Gastroesophageal sphincter (tissue), 4 donors: Measurements from ENCODE around the gene CRTC3. TPM values are rescaled to one million over a fixed set of nuclear protein-coding genes. Genes with fewer than 3 reads are reported as not detected.

Source experiments
- ATAC-seq: fragments of 150-250 bp; one replicate; pipeline ENCODE4 v1.9.1; 2016; ENCODE audit warnings: mild to moderate bottlenecking, moderate library complexity
- H3K27ac ChIP-seq, 4 donors: fragments of 200-600 bp; sonication (generic) in 3 of 4; 1 replicate in 3 of 4; 2 replicates in 1 of 4; pipeline ENCODE4 v1.5.1; 2016 to 2019
- H3K27me3 ChIP-seq: fragments of 200-600 bp; sonication (generic); one replicate; pipeline ENCODE4 v1.5.1; 2019
- H3K36me3 ChIP-seq, 2 donors: fragments of 200-600 bp; sonication (generic); one replicate each; pipeline ENCODE4 v1.5.1; 2019; ENCODE audit warnings: control low read depth in 1 of 2
- H3K4me1 ChIP-seq, 3 donors: fragments of 200-600 bp; sonication (generic); 1 replicate in 2 of 3; 2 replicates in 1 of 3; pipeline ENCODE4 v1.5.1; 2016 to 2019; ENCODE audit warnings: control low read depth in 2 of 3
- H3K4me3 ChIP-seq, 2 donors: fragments of 200-600 bp; sonication (generic); one replicate each; pipeline ENCODE4 v1.5.1; 2019; ENCODE audit warnings: mild to moderate bottlenecking in 1 of 2, moderate library complexity in 1 of 2
- H3K9me3 ChIP-seq, 3 donors: fragments of 200-600 bp; sonication (generic); one replicate each; pipeline ENCODE4 v1.5.1; 2017 to 2019; ENCODE audit warnings: control low read depth in 2 of 3
- EP300 ChIP-seq: sonication (generic); formaldehyde crosslinking; IDR thresholded peaks from one replicate; pipeline ENCODE4 v1.6.1; 2017; ENCODE audit warnings: antibody characterized with exemption, mild to moderate bottlenecking
- POLR2A ChIP-seq, 2 donors: fragments of 450-650 bp; IDR thresholded peaks; one replicate each; pipeline ENCODE4 v1.6.1; 2017; ENCODE audit warnings: antibody characterized with exemption in 2 of 2, mild to moderate bottlenecking in 2 of 2, moderate library complexity in 1 of 2
- POLR2AphosphoS5 ChIP-seq: sonication (generic); formaldehyde crosslinking; IDR thresholded peaks from one replicate; pipeline ENCODE4 v1.6.1; 2017; ENCODE audit warnings: antibody characterized with exemption
- WGBS, 2 donors: methylation state at CpG; one replicate each; pipeline ENCODE4 v1.1.5; 2018; ENCODE audit warnings: low coverage in 1 of 2; 5-methylcytosine and 5-hydroxymethylcytosine counted together
- total RNA-seq, 4 donors: library from RNA; depleted of rRNA; stranded (reverse); fragments of >200 nt; gene quantifications; one replicate each; pipeline ENCODE4 v1.1.0, GENCODE V29; 2016
- TF ChIP-seq, protein P1 (sequence below), 4 experiments: fragments of 200-600 bp in 2 of 4; fragments of 450-650 bp in 2 of 4; sonication (generic) in 1 of 4; IDR thresholded peaks; one replicate each; pipeline ENCODE4 v1.5.1; 2017 to 2019; ENCODE audit warnings: antibody characterized with exemption in 4 of 4, mild to moderate bottlenecking in 2 of 4, moderate library complexity in 2 of 4

CRTC3 gene
- total RNA-seq, 4 donors from 2014 or later = 44.5 to 68.6 (median 65.6) TPM

DNA sequence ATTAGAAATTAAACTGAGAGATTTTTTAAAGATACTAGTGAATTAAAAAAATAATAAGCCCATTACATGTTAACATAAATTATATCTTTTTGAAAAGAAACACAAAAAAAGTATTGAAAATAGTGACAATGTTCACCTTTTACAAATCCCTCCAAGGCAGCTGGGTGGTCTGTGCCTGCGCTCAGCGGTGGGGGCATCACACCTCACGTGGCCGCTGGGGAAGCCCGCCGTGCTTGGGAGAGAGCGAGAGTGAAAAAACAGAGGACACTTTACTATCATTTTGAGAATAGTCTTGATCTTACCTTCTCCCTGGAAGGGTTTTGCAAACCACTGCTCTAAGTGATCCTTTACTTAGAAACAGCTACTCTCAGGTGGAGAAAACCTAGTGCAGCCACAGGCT, 76.9 kb downstream of the CRTC3 start:
- 94 to 97% methylated on average over 7 of the region's 7 CpGs for WGBS, 2 donors
- ATAC-seq = no peak
- no peaks in the 10 kb centered on the region for H3K9me3 ChIP-seq
- no peaks in the 10 kb centered on the region for H3K27me3 ChIP-seq
- peaks cover 4 to 46% (median 10%) of the 10 kb centered on the region in 3 donors for H3K4me1 ChIP-seq
- TF ChIP-seq POLR2A (IDR thresholded peaks at IDR 0.05) (no peak), EP300 (no peak), POLR2AphosphoS5 (no peak)
- TF ChIP-seq, protein P1, sequence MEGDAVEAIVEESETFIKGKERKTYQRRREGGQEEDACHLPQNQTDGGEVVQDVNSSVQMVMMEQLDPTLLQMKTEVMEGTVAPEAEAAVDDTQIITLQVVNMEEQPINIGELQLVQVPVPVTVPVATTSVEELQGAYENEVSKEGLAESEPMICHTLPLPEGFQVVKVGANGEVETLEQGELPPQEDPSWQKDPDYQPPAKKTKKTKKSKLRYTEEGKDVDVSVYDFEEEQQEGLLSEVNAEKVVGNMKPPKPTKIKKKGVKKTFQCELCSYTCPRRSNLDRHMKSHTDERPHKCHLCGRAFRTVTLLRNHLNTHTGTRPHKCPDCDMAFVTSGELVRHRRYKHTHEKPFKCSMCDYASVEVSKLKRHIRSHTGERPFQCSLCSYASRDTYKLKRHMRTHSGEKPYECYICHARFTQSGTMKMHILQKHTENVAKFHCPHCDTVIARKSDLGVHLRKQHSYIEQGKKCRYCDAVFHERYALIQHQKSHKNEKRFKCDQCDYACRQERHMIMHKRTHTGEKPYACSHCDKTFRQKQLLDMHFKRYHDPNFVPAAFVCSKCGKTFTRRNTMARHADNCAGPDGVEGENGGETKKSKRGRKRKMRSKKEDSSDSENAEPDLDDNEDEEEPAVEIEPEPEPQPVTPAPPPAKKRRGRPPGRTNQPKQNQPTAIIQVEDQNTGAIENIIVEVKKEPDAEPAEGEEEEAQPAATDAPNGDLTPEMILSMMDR (IDR thresholded peaks at IDR 0.05) = no peak
- peak overlapping the region in 2 of 4 donors; percentile 74 to 83 for H3K27ac ChIP-seq
- H3K4me3 ChIP-seq = no peak overlapping the region
- peaks cover 0 to 60% of the 10 kb centered on the region in 2 donors for H3K36me3 ChIP-seq

DNA sequence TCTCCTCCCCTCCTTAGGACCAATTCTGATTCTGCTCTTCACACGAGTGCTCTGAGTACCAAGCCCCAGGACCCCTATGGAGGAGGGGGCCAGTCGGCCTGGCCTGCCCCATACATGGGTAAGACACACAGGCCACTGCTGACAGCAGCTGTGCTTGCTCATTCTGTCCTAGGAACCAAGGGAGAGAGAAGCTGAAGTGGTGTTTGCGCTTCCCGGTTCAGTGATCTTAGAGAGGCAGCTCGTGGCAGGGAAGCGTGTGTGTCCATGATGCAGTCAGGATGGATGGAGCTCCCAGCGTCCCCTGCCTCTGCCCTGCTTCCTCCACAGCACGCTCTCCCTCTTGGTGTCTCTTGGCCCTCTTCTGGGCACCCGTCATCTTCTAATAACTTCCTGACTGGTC, 77.6 kb downstream of the CRTC3 start:
- WGBS, 2 donors = 52 to 59% methylated on average over 3 to 4 of the region's 9 CpGs
- Histone ChIP-seq H3K4me1 (peaks cover 4 to 47% (median 10%) of the 10 kb centered on the region in 3 donors), H3K36me3 (peaks cover 0 to 54% of the 10 kb centered on the region in 2 donors), H3K27me3 (no peaks in the 10 kb centered on the region), H3K27ac (peak overlapping the region in 3 of 4 donors; percentile 67 to 83 (median 74)), H3K9me3 (no peaks in the 10 kb centered on the region), H3K4me3 (no peak overlapping the region)
- TF ChIP-seq, protein P1 (IDR thresholded peaks at IDR 0.05) = no peak
- TF ChIP-seq POLR2A (IDR thresholded peaks at IDR 0.05) (no peak), EP300 (no peak), POLR2AphosphoS5 (no peak)
- no peak for ATAC-seq

DNA sequence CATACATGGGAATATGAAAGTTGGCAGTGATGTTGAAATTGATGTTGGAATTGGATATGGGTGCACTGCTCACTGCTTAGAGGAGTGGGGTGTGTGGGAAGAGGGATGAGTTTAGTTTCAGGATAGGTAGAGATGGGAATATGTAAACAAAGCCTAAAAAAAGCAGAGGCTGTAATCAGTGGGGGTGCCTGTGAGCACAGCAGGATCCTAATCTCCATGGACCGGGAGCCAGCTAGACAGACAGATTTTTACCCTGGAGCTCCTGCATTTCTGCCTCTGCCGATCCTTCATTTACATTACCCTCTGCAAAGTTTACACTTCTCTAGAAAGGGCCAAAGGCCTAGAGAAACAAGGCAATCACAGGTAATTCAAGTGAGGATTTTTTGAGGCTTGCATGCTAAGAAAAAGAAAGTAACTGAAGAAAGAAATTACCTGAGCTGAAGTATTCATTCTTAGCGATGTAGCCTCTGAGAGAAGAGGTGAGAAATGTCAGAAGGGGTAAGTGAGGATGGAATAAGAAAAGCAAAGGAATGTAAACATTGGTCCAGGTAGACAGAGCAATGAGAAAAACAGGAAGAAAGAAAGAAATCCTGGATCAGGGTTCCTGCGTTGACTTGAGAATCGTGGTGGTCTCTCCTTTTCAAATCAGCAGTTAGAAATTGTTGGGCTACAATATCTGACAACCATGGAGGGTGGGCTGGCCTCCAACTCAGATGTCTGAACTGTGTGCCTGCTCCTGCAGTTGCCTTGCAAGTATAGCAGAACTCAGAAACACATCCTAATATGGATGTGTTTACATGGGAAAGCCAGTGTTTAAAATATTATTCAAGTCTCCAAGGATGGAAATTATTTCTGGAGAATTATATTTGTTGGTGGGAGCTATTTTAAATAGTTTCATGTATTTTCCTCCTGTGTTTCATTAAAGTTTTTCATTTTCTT, 79.8 kb downstream of the CRTC3 start:
- WGBS, 2 donors = 19 to 20% methylated on average over 5 of the region's 5 CpGs
- H3K4me3 ChIP-seq = no peak overlapping the region
- H3K27ac ChIP-seq = peak overlapping the region; percentile 67 to 83 (median 78)
- TF ChIP-seq POLR2AphosphoS5 (no peak), POLR2A (IDR thresholded peaks at IDR 0.05) (no peak), EP300 (no peak)
- TF ChIP-seq, protein P1 (IDR thresholded peaks at IDR 0.05) = no peak
- no peaks in the 10 kb centered on the region for H3K9me3 ChIP-seq
- ATAC-seq = no peak
- H3K27me3 ChIP-seq = no peaks in the 10 kb centered on the region
- H3K36me3 ChIP-seq = peaks cover 0 to 49% of the 10 kb centered on the region in 2 donors
- H3K4me1 ChIP-seq = peaks cover 4 to 62% (median 13%) of the 10 kb centered on the region in 3 donors

DNA sequence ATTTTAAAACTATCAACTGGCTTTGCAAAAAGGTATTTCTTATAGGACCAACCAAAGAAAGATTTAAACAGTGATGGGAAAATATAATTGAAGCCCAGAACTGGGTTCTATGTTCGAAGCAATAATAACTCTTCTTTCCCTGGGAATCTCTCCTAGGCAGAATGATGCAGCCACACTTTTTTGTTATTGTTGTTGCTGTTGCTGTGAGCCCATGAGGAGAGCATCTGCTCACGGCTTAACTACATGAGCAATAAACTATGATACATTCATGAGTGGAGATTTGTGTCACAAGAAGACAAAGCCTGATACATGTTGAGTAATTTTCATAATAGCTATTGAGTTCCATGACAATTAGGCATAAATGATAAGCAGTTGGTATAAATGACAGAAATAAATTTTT, 80.5 kb downstream of the CRTC3 start:
- Histone ChIP-seq H3K36me3 (peaks cover 0 to 49% of the 10 kb centered on the region in 2 donors), H3K4me1 (peaks cover 4 to 62% (median 13%) of the 10 kb centered on the region in 3 donors), H3K4me3 (no peak overlapping the region), H3K27me3 (no peaks in the 10 kb centered on the region), H3K27ac (peak overlapping the region; percentile 67 to 83 (median 78)), H3K9me3 (no peaks in the 10 kb centered on the region)
- TF ChIP-seq POLR2AphosphoS5 = no peak
- no peak for TF ChIP-seq POLR2A (IDR thresholded peaks at IDR 0.05)
- TF ChIP-seq, protein P1 (IDR thresholded peaks at IDR 0.05) = no peak
- no peak for TF ChIP-seq EP300
- ATAC-seq = no peak
- WGBS, 2 donors = 8 to 13% methylated on average over 2 of the region's 2 CpGs
